Adrenal gland (tissue), 12 donors: Measurements from ENCODE around the gene KDM4C. TPM values are rescaled to one million over a fixed set of nuclear protein-coding genes. Genes with fewer than 3 reads are reported as not detected.

Source experiments
- DNase-seq, 7 donors: peaks; one replicate each; pipeline ENCODE4 v3.0.0-alpha.2; 2019 to 2020
- H3K27ac ChIP-seq, 5 donors: fragments of 200-600 bp; sonication (generic) in 4 of 5; 1 replicate in 3 of 5; 2 replicates in 2 of 5; pipeline versions ENCODE4 v1.5.1 to v1.8.0; 2016 to 2020; ENCODE audit warnings: mild to moderate bottlenecking in 1 of 5
- H3K27me3 ChIP-seq: fragments of 200-600 bp; 2 replicates; pipeline ENCODE4 v1.8.0; 2021
- H3K36me3 ChIP-seq, 2 donors: fragments of 200-600 bp; replicated peaks in 1 of 2; 1 replicate in 1 of 2; 2 replicates in 1 of 2; pipeline versions ENCODE4 v1.5.1 to v1.8.0; 2018 to 2022
- H3K4me1 ChIP-seq, 2 donors: fragments of 200-600 bp; replicated peaks in 1 of 2; 1 replicate in 1 of 2; 2 replicates in 1 of 2; pipeline versions ENCODE4 v1.5.1 to v1.8.0; 2018 to 2021
- H3K4me3 ChIP-seq, 4 donors: fragments of 200-600 bp; sonication (generic) in 3 of 4; one replicate each; pipeline ENCODE4 v1.5.1; 2016 to 2018
- H3K9me3 ChIP-seq, 3 donors: fragments of 200-600 bp; sonication (generic) in 1 of 3; replicated peaks in 1 of 3; 1 replicate in 2 of 3; 2 replicates in 1 of 3; pipeline versions ENCODE4 v1.5.1 to v1.8.0; 2016 to 2021
- CTCF ChIP-seq, 6 experiments: fragments of 450-650 bp in 4 of 6; fragments of 200-600 bp in 2 of 6; sonication (generic) in 1 of 6; IDR thresholded peaks; 1 replicate in 5 of 6; 2 replicates in 1 of 6; pipeline versions ENCODE4 v1.5.1 to v1.8.0; 2016 to 2021; ENCODE audit warnings: antibody characterized with exemption in 6 of 6, mild to moderate bottlenecking in 2 of 6, moderate library complexity in 1 of 6
- POLR2A ChIP-seq, 2 donors: fragments of 450-650 bp; IDR thresholded peaks; one replicate each; pipeline ENCODE4 v1.6.1; 2017; ENCODE audit warnings: antibody characterized with exemption in 2 of 2, mild to moderate bottlenecking in 2 of 2, moderate library complexity in 1 of 2
- WGBS, 4 donors: extraction: QIAGEN DNeasy Blood & Tissue Kit in 2 of 4; methylation state at CpG; one replicate each; pipeline versions ENCODE4 v1.1.5 to v1.1.7; 2013 to 2017; 5-methylcytosine and 5-hydroxymethylcytosine counted together
- intact Hi-C, 2 donors: fragments of 100-400 bp; cut with DNase I; formaldehyde crosslinking; loops; one replicate each; pipeline versions ENCODE4 v1.14.1 to v1.15.0; 2022 to 2023
- polyA plus RNA-seq, 3 donors: library from polyadenylated mRNA; stranded (reverse); fragments of 200-250 nt in 2 of 3; fragments of 350-450 nt in 1 of 3; fragmentation: Illumina TruSeq in 1 of 3; extraction: RNeasy Lipid Tissue Mini Kit (QIAGEN cat#74804) in 1 of 3; gene quantifications; one replicate each; pipeline ENCODE4 v1.2.3, GENCODE V29; 2013 to 2014
- total RNA-seq, 9 donors: library from RNA; depleted of rRNA in 4 of 9; stranded (reverse); fragments of >200 nt in 4 of 9; fragments of 120-200 nt in 1 of 9; fragmentation: NEBNext Ultra II Directional in 1 of 9; extraction: Animal tissue kit (Norgen Biotek cat#: 25700) in 1 of 9; gene quantifications; one replicate each; pipeline versions ENCODE4 v1.1.0 to v1.2.4, GENCODE V29; 2013 to 2023
- donor health status: healthy with polysubstance abuse.
- donor health status: Bipolar disorder and iron deficiency.
- donor health status: DM: yes; HTN: yes; CAD: no.
- donor health status: DM: no; HTN: no; CAD: no.
- donor health status: DM: no; HTN: no; CAD: no.
- donor health status: DM: yes; HTN: yes; CAD: no.

The KDM4C gene
- total and polyA plus RNA-seq, 12 donors = 7.9 to 33.4 (median 23.3) TPM

- H3K36me3 ChIP-seq = no peaks in the 10 kb centered on the region
- intact Hi-C loops = no loop called here
- no peak for TF ChIP-seq CTCF (IDR thresholded peaks at IDR 0.05)
- no peak for TF ChIP-seq POLR2A (IDR thresholded peaks at IDR 0.05)
- DNase-seq = no peak
- 88 to 92% (median 90%) methylated on average over 5 of the region's 5 CpGs for WGBS, 4 donors
- H3K27ac ChIP-seq = no peak overlapping the region
- H3K9me3 ChIP-seq = no peaks in the 10 kb centered on the region
- no peak overlapping the region for H3K4me3 ChIP-seq
- no peaks in the 10 kb centered on the region for H3K27me3 ChIP-seq
- H3K4me1 ChIP-seq = no peaks in the 10 kb centered on the region
Observed at GRCh38 chr9:7137571-7137970, 379.8 kb downstream of the KDM4C start.

GRCh38 chr9:7139886-7140285 is 382.1 kb downstream of the KDM4C start:
- Histone ChIP-seq H3K4me1 (no peaks in the 10 kb centered on the region), H3K36me3 (no peaks in the 10 kb centered on the region), H3K4me3 (no peak overlapping the region), H3K9me3 (no peaks in the 10 kb centered on the region), H3K27ac (no peak overlapping the region), H3K27me3 (no peaks in the 10 kb centered on the region)
- WGBS, 4 donors = 94 to 98% (median 96%) methylated on average over 4 of the region's 4 CpGs
- TF ChIP-seq POLR2A (IDR thresholded peaks at IDR 0.05) = no peak
- no peak for TF ChIP-seq CTCF (IDR thresholded peaks at IDR 0.05)
- intact Hi-C loops = no loop called here
- DNase-seq = no peak

- no peaks in the 10 kb centered on the region for H3K27me3 ChIP-seq
- intact Hi-C loops = no loop called here
- H3K4me1 ChIP-seq = no peaks in the 10 kb centered on the region
- DNase-seq = no peak
- no peaks in the 10 kb centered on the region for H3K9me3 ChIP-seq
- no peak overlapping the region for H3K27ac ChIP-seq
- WGBS, 4 donors = 86 to 96% (median 90%) methylated on average over 2 of the region's 2 CpGs
- TF ChIP-seq CTCF (IDR thresholded peaks at IDR 0.05) (no peak), POLR2A (IDR thresholded peaks at IDR 0.05) (no peak)
- no peak overlapping the region for H3K4me3 ChIP-seq
- no peaks in the 10 kb centered on the region for H3K36me3 ChIP-seq
Observed at GRCh38 chr9:7140401-7140800, 382.6 kb downstream of the KDM4C start.

- peaks cover 0 to 12% of the 10 kb centered on the region in 2 donors for H3K4me1 ChIP-seq
- no peak overlapping the region for H3K4me3 ChIP-seq
- intact Hi-C loops = no loop called here
- no peak overlapping the region for H3K27ac ChIP-seq
- H3K9me3 ChIP-seq = no peaks in the 10 kb centered on the region
- DNase-seq = no peak
- H3K27me3 ChIP-seq = no peaks in the 10 kb centered on the region
- 96 to 98% (median 98%) methylated on average over 2 of the region's 2 CpGs for WGBS, 4 donors
- no peaks in the 10 kb centered on the region for H3K36me3 ChIP-seq
- TF ChIP-seq POLR2A (IDR thresholded peaks at IDR 0.05) = no peak
- TF ChIP-seq CTCF (IDR thresholded peaks at IDR 0.05) = no peak
Observed at GRCh38 chr9:7143645-7144200, 385.9 kb downstream of the KDM4C start.
